Measurements from ENCODE around the gene MACROD1. TPM values are rescaled to one million over a fixed set of nuclear protein-coding genes. Genes with fewer than 3 reads are reported as not detected.

The MACROD1 gene
- total and polyA plus RNA-seq, 2 experiments from 2014 or later, result 21.2 to 29.8 TPM

GRCh38 chr11:63952570-63952969 lies 213.3 kb downstream of the MACROD1 start:
- no peaks in the 10 kb centered on the region for H3K9me3 ChIP-seq (ENCODE audit: low read depth)
- no peaks in the 10 kb centered on the region for H3K9me2 ChIP-seq (replicated peaks; ENCODE audit: insufficient read depth)
- no peaks in the 10 kb centered on the region for H3K27me3 ChIP-seq
- no peak overlapping the region for H3K4me3 ChIP-seq
- no peaks in the 10 kb centered on the region for H4K20me1 ChIP-seq (ENCODE audit: insufficient read depth, poor library complexity, severe bottlenecking)
- DNase-seq (ENCODE audit: low spot score), result no peak
- no peak overlapping the region for H3K27ac ChIP-seq
- H3K4me2 ChIP-seq, result no peak overlapping the region
- H3K4me1 ChIP-seq (ENCODE audit: insufficient read depth), result no peaks in the 10 kb centered on the region
- H3K79me2 ChIP-seq, result no peaks in the 10 kb centered on the region
- TF ChIP-seq EZH2 (IDR thresholded peaks at IDR 0.05; ENCODE audit: borderline replicate concordance) (no peak), EZH2phosphoT487 (IDR thresholded peaks at IDR 0.05; ENCODE audit: low read depth, severe bottlenecking, unreplicated experiment) (no peak), CTCF (IDR thresholded peaks at IDR 0.05; ENCODE audit: poor library complexity) (no peak)
- 99% methylated on average over 4 of the region's 4 CpGs for WGBS (ENCODE audit: low lambda C conversion rate, missing lambda C conversion rate)
- H2AFZ ChIP-seq, result no peak overlapping the region
- no peaks in the 10 kb centered on the region for H3K36me3 ChIP-seq (replicated peaks; ENCODE audit: insufficient read depth, low read depth)

- no peak for TF ChIP-seq CTCF (IDR thresholded peaks at IDR 0.05; ENCODE audit: poor library complexity)
- TF ChIP-seq EZH2 (IDR thresholded peaks at IDR 0.05; ENCODE audit: borderline replicate concordance), result no peak
- no peak for TF ChIP-seq EZH2phosphoT487 (IDR thresholded peaks at IDR 0.05; ENCODE audit: low read depth, severe bottlenecking, unreplicated experiment)
- no peak for DNase-seq (ENCODE audit: low spot score)
- Histone ChIP-seq H3K4me1 (ENCODE audit: insufficient read depth) (no peaks in the 10 kb centered on the region), H3K9me2 (replicated peaks; ENCODE audit: insufficient read depth) (no peaks in the 10 kb centered on the region), H3K27me3 (no peaks in the 10 kb centered on the region), H3K9me3 (ENCODE audit: low read depth) (no peaks in the 10 kb centered on the region), H4K20me1 (ENCODE audit: insufficient read depth, poor library complexity, severe bottlenecking) (no peaks in the 10 kb centered on the region), H2AFZ (no peak overlapping the region), H3K4me2 (no peak overlapping the region), H3K36me3 (replicated peaks; ENCODE audit: insufficient read depth, low read depth) (no peaks in the 10 kb centered on the region), H3K27ac (no peak overlapping the region), H3K4me3 (no peak overlapping the region), H3K79me2 (no peaks in the 10 kb centered on the region)
- 81% methylated on average over 20 of the region's 20 CpGs for WGBS (ENCODE audit: low lambda C conversion rate, missing lambda C conversion rate)
Observed at GRCh38 chr11:63951779-63952536, 214.0 kb downstream of the MACROD1 start.

Small RNA genes within 50 kb of the gene (small RNA-seq; reads per million reads assigned to genes)
- gene RNU6-45P, result not detected

Other genes starting within 250 kb of the MACROD1 start
- gene RCOR2, start 248.9 kb downstream of the MACROD1 start, total RNA-seq, result 4.3 and 4.4 TPM in 2 replicates
- 3.1 and 3.5 TPM in 2 replicates for gene RCOR2, start 248.9 kb downstream of the MACROD1 start, polyA plus RNA-seq
- 12.2 and 15.3 TPM in 2 replicates for gene NAA40, start 227.1 kb downstream of the MACROD1 start, total RNA-seq
- 16.4 and 17.9 TPM in 2 replicates for gene NAA40, start 227.1 kb downstream of the MACROD1 start, polyA plus RNA-seq
- gene COX8A, start 191.5 kb downstream of the MACROD1 start, total RNA-seq, result 430 and 436 TPM in 2 replicates
- 463 TPM in 2 replicates for gene COX8A, start 191.5 kb downstream of the MACROD1 start, polyA plus RNA-seq
- 49.9 and 55.9 TPM in 2 replicates for gene OTUB1, start 179.7 kb downstream of the MACROD1 start, total RNA-seq
- 152 and 196 TPM in 2 replicates for gene OTUB1, start 179.7 kb downstream of the MACROD1 start, polyA plus RNA-seq
- 0.43 and 0.84 TPM in 2 replicates for gene FLRT1, start 130.2 kb downstream of the MACROD1 start, total RNA-seq
- gene FLRT1, start 130.2 kb downstream of the MACROD1 start, polyA plus RNA-seq, result 0.34 and 0.61 TPM in 2 replicates
- 113 and 122 TPM in 2 replicates for gene STIP1, start 20.1 kb upstream of the MACROD1 start, total RNA-seq
- gene STIP1, start 20.1 kb upstream of the MACROD1 start, polyA plus RNA-seq, result 115 and 131 TPM in 2 replicates
- gene FERMT3, start 40.6 kb upstream of the MACROD1 start, total RNA-seq, result 0.44 and 1.6 TPM in 2 replicates
- 2.0 TPM in 1 of 2 replicates, not detected in the other for gene FERMT3, start 40.6 kb upstream of the MACROD1 start, polyA plus RNA-seq
- 26.3 and 52.8 TPM in 2 replicates for gene TRPT1, start 60.1 kb upstream of the MACROD1 start, total RNA-seq
- gene TRPT1, start 60.1 kb upstream of the MACROD1 start, polyA plus RNA-seq, result 55.5 and 56.0 TPM in 2 replicates
- gene NUDT22, start 60.2 kb upstream of the MACROD1 start, total RNA-seq, result 42.9 and 49.5 TPM in 2 replicates
- 66.6 and 70.4 TPM in 2 replicates for gene NUDT22, start 60.2 kb upstream of the MACROD1 start, polyA plus RNA-seq
- gene DNAJC4, start 64.4 kb upstream of the MACROD1 start, total RNA-seq, result 12.8 and 13.4 TPM in 2 replicates
- gene DNAJC4, start 64.4 kb upstream of the MACROD1 start, polyA plus RNA-seq, result 58.4 and 61.7 TPM in 2 replicates
- 29.1 and 30.5 TPM in 2 replicates for gene VEGFB, start 68.5 kb upstream of the MACROD1 start, total RNA-seq
- 116 and 117 TPM in 2 replicates for gene VEGFB, start 68.5 kb upstream of the MACROD1 start, polyA plus RNA-seq
- 57.7 and 73.5 TPM in 2 replicates for gene FKBP2, start 75.0 kb upstream of the MACROD1 start, total RNA-seq
- gene FKBP2, start 75.0 kb upstream of the MACROD1 start, polyA plus RNA-seq, result 349 and 421 TPM in 2 replicates
- 86.8 and 96.1 TPM in 2 replicates for gene PPP1R14B, start 80.8 kb upstream of the MACROD1 start, total RNA-seq
- gene PPP1R14B, start 80.8 kb upstream of the MACROD1 start, polyA plus RNA-seq, result 222 and 229 TPM in 2 replicates
- 21.1 and 23.5 TPM in 2 replicates for gene PLCB3, start 85.4 kb upstream of the MACROD1 start, total RNA-seq
- gene PLCB3, start 85.4 kb upstream of the MACROD1 start, polyA plus RNA-seq, result 19.0 and 19.5 TPM in 2 replicates
- 52.0 and 74.3 TPM in 2 replicates for gene BAD, start 118.6 kb upstream of the MACROD1 start, total RNA-seq
- gene BAD, start 118.6 kb upstream of the MACROD1 start, polyA plus RNA-seq, result 122 and 125 TPM in 2 replicates
- gene GPR137, start 119.7 kb upstream of the MACROD1 start, total RNA-seq, result 17.0 and 25.2 TPM in 2 replicates
- gene GPR137, start 119.7 kb upstream of the MACROD1 start, polyA plus RNA-seq, result 62.4 and 63.9 TPM in 2 replicates
- not detected in 2 replicates for gene KCNK4, start 125.2 kb upstream of the MACROD1 start, total RNA-seq
- gene KCNK4, start 125.2 kb upstream of the MACROD1 start, polyA plus RNA-seq, result not detected in 2 replicates
- not detected in 2 replicates for gene CATSPERZ, start 134.2 kb upstream of the MACROD1 start, total RNA-seq
- 0.46 and 0.96 TPM in 2 replicates for gene CATSPERZ, start 134.2 kb upstream of the MACROD1 start, polyA plus RNA-seq
- 52.1 and 62.0 TPM in 2 replicates for gene ESRRA, start 139.4 kb upstream of the MACROD1 start, total RNA-seq
- gene ESRRA, start 139.4 kb upstream of the MACROD1 start, polyA plus RNA-seq, result 51.3 and 57.4 TPM in 2 replicates
- gene TRMT112, start 151.4 kb upstream of the MACROD1 start, total RNA-seq, result 210 and 244 TPM in 2 replicates
- 292 and 311 TPM in 2 replicates for gene TRMT112, start 151.4 kb upstream of the MACROD1 start, polyA plus RNA-seq
- 261 and 267 TPM in 2 replicates for gene PRDX5, start 152.0 kb upstream of the MACROD1 start, total RNA-seq
- 517 and 542 TPM in 2 replicates for gene PRDX5, start 152.0 kb upstream of the MACROD1 start, polyA plus RNA-seq
- 4.9 TPM in 2 replicates for gene CCDC88B, start 174.1 kb upstream of the MACROD1 start, total RNA-seq
- gene CCDC88B, start 174.1 kb upstream of the MACROD1 start, polyA plus RNA-seq, result 9.1 and 10.0 TPM in 2 replicates
- gene RPS6KA4, start 193.0 kb upstream of the MACROD1 start, total RNA-seq, result 31.3 and 35.9 TPM in 2 replicates
- 44.0 and 44.8 TPM in 2 replicates for gene RPS6KA4, start 193.0 kb upstream of the MACROD1 start, polyA plus RNA-seq

Measured in hepatocyte (in vitro differentiated cells).